ENCODE measurements around the gene TRIM15.

DNA sequence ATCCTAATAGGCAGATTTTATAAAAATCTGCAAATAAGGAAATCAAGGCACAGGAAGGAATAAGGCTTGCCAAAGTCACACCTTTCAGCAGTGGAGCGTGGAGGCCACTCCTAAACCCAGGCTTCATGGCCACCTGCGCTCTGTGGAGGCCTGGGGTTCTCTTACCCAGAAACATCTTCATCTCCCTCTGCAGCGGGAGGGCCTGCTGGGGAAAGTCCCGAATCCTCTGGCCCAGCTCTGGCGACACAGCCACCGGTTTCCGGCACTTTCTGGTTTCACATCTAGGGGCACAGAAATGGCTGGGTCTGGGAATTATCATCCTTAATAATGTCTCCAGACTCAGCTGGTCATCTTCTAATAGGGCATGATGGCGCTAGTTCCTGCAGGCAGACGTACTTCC lies 6.6 kb upstream of the TRIM15 start:
- TF ChIP-seq, protein P1, sequence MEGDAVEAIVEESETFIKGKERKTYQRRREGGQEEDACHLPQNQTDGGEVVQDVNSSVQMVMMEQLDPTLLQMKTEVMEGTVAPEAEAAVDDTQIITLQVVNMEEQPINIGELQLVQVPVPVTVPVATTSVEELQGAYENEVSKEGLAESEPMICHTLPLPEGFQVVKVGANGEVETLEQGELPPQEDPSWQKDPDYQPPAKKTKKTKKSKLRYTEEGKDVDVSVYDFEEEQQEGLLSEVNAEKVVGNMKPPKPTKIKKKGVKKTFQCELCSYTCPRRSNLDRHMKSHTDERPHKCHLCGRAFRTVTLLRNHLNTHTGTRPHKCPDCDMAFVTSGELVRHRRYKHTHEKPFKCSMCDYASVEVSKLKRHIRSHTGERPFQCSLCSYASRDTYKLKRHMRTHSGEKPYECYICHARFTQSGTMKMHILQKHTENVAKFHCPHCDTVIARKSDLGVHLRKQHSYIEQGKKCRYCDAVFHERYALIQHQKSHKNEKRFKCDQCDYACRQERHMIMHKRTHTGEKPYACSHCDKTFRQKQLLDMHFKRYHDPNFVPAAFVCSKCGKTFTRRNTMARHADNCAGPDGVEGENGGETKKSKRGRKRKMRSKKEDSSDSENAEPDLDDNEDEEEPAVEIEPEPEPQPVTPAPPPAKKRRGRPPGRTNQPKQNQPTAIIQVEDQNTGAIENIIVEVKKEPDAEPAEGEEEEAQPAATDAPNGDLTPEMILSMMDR (IDR thresholded peaks at IDR 0.05): no peak
- no peak for TF ChIP-seq POLR2A (IDR thresholded peaks at IDR 0.05)
